Endodermal cell (in vitro differentiated cells): ENCODE data around the gene RNF223. TPM values are rescaled to one million over a fixed set of nuclear protein-coding genes. Genes with fewer than 3 reads are reported as not detected.

Experiments used
- DNase-seq: peaks from one replicate; pipeline ENCODE4 v3.0.0-alpha.2; 2017
- H3K27ac ChIP-seq: 2 replicates; pipeline ENCODE4 v1.5.1; 2013; ENCODE audit warnings: mild to moderate bottlenecking, low read depth, low read length, moderate library complexity
- H3K27me3 ChIP-seq: 2 replicates; pipeline ENCODE4 v1.6.1; 2013; ENCODE audit warnings: mild to moderate bottlenecking, low read length, moderate library complexity; ENCODE audit not compliant: insufficient read depth, control insufficient read depth, poor library complexity, severe bottlenecking
- H3K36me3 ChIP-seq: 2 replicates; pipeline ENCODE4 v1.7.0; 2013; ENCODE audit warnings: mild to moderate bottlenecking, low read length, moderate library complexity; ENCODE audit not compliant: control insufficient read depth, insufficient read depth
- H3K4me1 ChIP-seq: one replicate; pipeline ENCODE4 v1.7.0; 2013; ENCODE audit warnings: low read length; ENCODE audit not compliant: control insufficient read depth, insufficient read depth
- H3K4me3 ChIP-seq: 2 replicates; pipeline ENCODE4 v1.5.1; 2013; ENCODE audit warnings: mild to moderate bottlenecking, low read length, moderate library complexity
- H3K9ac ChIP-seq: 2 replicates; pipeline ENCODE4 v1.6.1; 2013; ENCODE audit warnings: mild to moderate bottlenecking, low read length, moderate library complexity; ENCODE audit not compliant: poor library complexity, severe bottlenecking; ENCODE audit errors: extremely low read depth
- H3K9me3 ChIP-seq: 2 replicates; pipeline ENCODE4 v1.6.1; 2013; ENCODE audit warnings: mild to moderate bottlenecking, low read length, moderate library complexity; ENCODE audit not compliant: control insufficient read depth
- H3K27ac Mint-ChIP-seq: 2 replicates; pipeline ENCODE4 v1.8.0; 2020; ENCODE audit warnings: mixed read lengths
- H3K27me3 Mint-ChIP-seq: 2 replicates; pipeline ENCODE4 v1.8.0; 2021; ENCODE audit warnings: mild to moderate bottlenecking, mixed read lengths; ENCODE audit not compliant: insufficient read depth
- H3K36me3 Mint-ChIP-seq: 2 replicates; pipeline ENCODE4 v1.8.0; 2020; ENCODE audit warnings: low read depth, mixed read lengths
- H3K4me1 Mint-ChIP-seq: 2 replicates; pipeline ENCODE4 v1.8.0; 2020; ENCODE audit warnings: mixed read lengths
- H3K4me3 Mint-ChIP-seq: 2 replicates; pipeline ENCODE4 v1.8.0; 2020; ENCODE audit warnings: mild to moderate bottlenecking, moderate library complexity, mixed read lengths
- H3K9me3 Mint-ChIP-seq: 2 replicates; pipeline ENCODE4 v1.8.0; 2020; ENCODE audit warnings: mild to moderate bottlenecking, mixed read lengths
- CTCF ChIP-seq: fragments of 200-600 bp; sonication (generic); conservative IDR thresholded peaks from 2 replicates; pipeline ENCODE4 v1.5.0; 2021; ENCODE audit warnings: antibody characterized with exemption, mild to moderate bottlenecking
- WGBS, 2 experiments: methylation state at CpG; one replicate each; pipeline versions ENCODE4 v1.1.5 to v1.1.7; 2013; ENCODE audit warnings: missing lambda C conversion rate in 2 of 2, mixed read lengths in 1 of 2; ENCODE audit not compliant: insufficient coverage in 1 of 2, insufficient read length in 1 of 2; 5-methylcytosine and 5-hydroxymethylcytosine counted together
- total RNA-seq, 2 donors: library from RNA; stranded (reverse); fragmentation: NEBNext Ultra II Directional in 1 of 2; extraction: Animal tissue kit (Norgen Biotek cat#: 25700) in 1 of 2; gene quantifications; 2 replicates in 1 of 2; 3 replicates in 1 of 2; pipeline ENCODE4 v1.2.1, GENCODE V29; 2021

Gene RNF223
- total RNA-seq, 2 donors from 2014 or later, result not detected

- H3K9me3 ChIP-seq, result no peaks in the 10 kb centered on the region
- peaks cover 29% of the 10 kb centered on the region for H3K36me3 ChIP-seq
- Mint-ChIP-seq H3K27me3 (peaks cover 29% of the 10 kb centered on the region), H3K4me3 (no peak overlapping the region), H3K36me3 (peaks cover 43% of the 10 kb centered on the region), H3K27ac (no peak overlapping the region), H3K9me3 (no peaks in the 10 kb centered on the region), H3K4me1 (peaks cover 6% of the 10 kb centered on the region)
- no peak overlapping the region for H3K9ac ChIP-seq
- H3K4me3 ChIP-seq, result no peak overlapping the region
- 87 to 96% methylated on average over 5 to 10 of the region's 10 CpGs for WGBS, 2 experiments
- TF ChIP-seq CTCF, result no peak
- peaks cover 23% of the 10 kb centered on the region for H3K27me3 ChIP-seq
- no peak overlapping the region for H3K27ac ChIP-seq
- no peaks in the 10 kb centered on the region for H3K4me1 ChIP-seq
- no peak for DNase-seq
These were observed 31.3 kb downstream of the RNF223 start for GRCh38 chr1:1042835-1043234.

- 95 to 98% methylated on average over 14 to 25 of the region's 25 CpGs for WGBS, 2 experiments
- peaks cover 43% of the 10 kb centered on the region for H3K36me3 Mint-ChIP-seq
These were observed 32.2 kb downstream of the RNF223 start for GRCh38 chr1:1041873-1042272.

GRCh38 chr1:1041092-1041523, 33.0 kb downstream of the RNF223 start:
- no peaks in the 10 kb centered on the region for H3K9me3 Mint-ChIP-seq
- peaks cover 47% of the 10 kb centered on the region for H3K27me3 Mint-ChIP-seq
- Histone ChIP-seq H3K36me3 (peaks cover 21% of the 10 kb centered on the region), H3K27me3 (peaks cover 32% of the 10 kb centered on the region), H3K4me3 (no peak overlapping the region), H3K9ac (no peak overlapping the region), H3K9me3 (no peaks in the 10 kb centered on the region), H3K27ac (no peak overlapping the region), H3K4me1 (no peaks in the 10 kb centered on the region)
- no peak overlapping the region for H3K4me3 Mint-ChIP-seq
- WGBS, 2 experiments, result 53 to 78% methylated on average over 35 to 55 of the region's 60 CpGs
- no peak for TF ChIP-seq CTCF
- no peak overlapping the region for H3K27ac Mint-ChIP-seq
- DNase-seq, result peak; percentile 90
- H3K36me3 Mint-ChIP-seq, result peaks cover 43% of the 10 kb centered on the region
- peaks cover 6% of the 10 kb centered on the region for H3K4me1 Mint-ChIP-seq

More at GRCh38 chr1:1041873-1042272, 32.2 kb downstream of the RNF223 start:
- TF ChIP-seq CTCF, result no peak
- no peaks in the 10 kb centered on the region for H3K4me1 ChIP-seq
- H3K27me3 ChIP-seq, result peaks cover 32% of the 10 kb centered on the region
- no peak overlapping the region for H3K27ac ChIP-seq
- Mint-ChIP-seq H3K27me3 (peaks cover 39% of the 10 kb centered on the region), H3K4me1 (peaks cover 6% of the 10 kb centered on the region), H3K27ac (no peak overlapping the region), H3K4me3 (no peak overlapping the region), H3K9me3 (no peaks in the 10 kb centered on the region)
- DNase-seq, result no peak
- no peak overlapping the region for H3K4me3 ChIP-seq
- H3K9me3 ChIP-seq, result no peaks in the 10 kb centered on the region
- H3K9ac ChIP-seq, result no peak overlapping the region
- peaks cover 24% of the 10 kb centered on the region for H3K36me3 ChIP-seq
